ENCODE data around the gene CPAMD8.

GRCh38 chr19:17025361-17025760, 1.2 kb downstream of the CPAMD8 start:
- TF ChIP-seq CTCF (IDR thresholded peaks at IDR 0.05) (no peak), EZH2 (IDR thresholded peaks at IDR 0.05; ENCODE audit: borderline replicate concordance, insufficient read depth, low read depth, low read length, poor library complexity, severe bottlenecking) (no peak)
